Coronary artery (tissue), 2 donors: Measurements from ENCODE around the gene BAD.

Source experiments
- DNase-seq: peaks from one replicate; pipeline ENCODE4 v3.0.0-alpha.2; 2017; ENCODE audit warnings: low spot score
- H3K27ac ChIP-seq, 2 donors: fragments of 200-600 bp; sonication (generic); one replicate each; pipeline ENCODE4 v1.5.1; 2016 to 2019
- H3K4me3 ChIP-seq: fragments of 200-600 bp; sonication (generic); 2 replicates; pipeline ENCODE4 v1.5.1; 2016; ENCODE audit warnings: mild to moderate bottlenecking, moderate library complexity
- TF ChIP-seq, protein P1 (sequence below): fragments of 200-600 bp; sonication (generic); IDR thresholded peaks from one replicate; pipeline ENCODE4 v1.5.1; 2019; ENCODE audit warnings: antibody characterized with exemption

Gene BAD

GRCh38 chr11:64263021-64263946 is 21.2 kb downstream of the BAD start:
- Histone ChIP-seq H3K27ac (no peak overlapping the region), H3K4me3 (no peak overlapping the region)
- TF ChIP-seq, protein P1, sequence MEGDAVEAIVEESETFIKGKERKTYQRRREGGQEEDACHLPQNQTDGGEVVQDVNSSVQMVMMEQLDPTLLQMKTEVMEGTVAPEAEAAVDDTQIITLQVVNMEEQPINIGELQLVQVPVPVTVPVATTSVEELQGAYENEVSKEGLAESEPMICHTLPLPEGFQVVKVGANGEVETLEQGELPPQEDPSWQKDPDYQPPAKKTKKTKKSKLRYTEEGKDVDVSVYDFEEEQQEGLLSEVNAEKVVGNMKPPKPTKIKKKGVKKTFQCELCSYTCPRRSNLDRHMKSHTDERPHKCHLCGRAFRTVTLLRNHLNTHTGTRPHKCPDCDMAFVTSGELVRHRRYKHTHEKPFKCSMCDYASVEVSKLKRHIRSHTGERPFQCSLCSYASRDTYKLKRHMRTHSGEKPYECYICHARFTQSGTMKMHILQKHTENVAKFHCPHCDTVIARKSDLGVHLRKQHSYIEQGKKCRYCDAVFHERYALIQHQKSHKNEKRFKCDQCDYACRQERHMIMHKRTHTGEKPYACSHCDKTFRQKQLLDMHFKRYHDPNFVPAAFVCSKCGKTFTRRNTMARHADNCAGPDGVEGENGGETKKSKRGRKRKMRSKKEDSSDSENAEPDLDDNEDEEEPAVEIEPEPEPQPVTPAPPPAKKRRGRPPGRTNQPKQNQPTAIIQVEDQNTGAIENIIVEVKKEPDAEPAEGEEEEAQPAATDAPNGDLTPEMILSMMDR: no peak
- no peak for DNase-seq

DNA sequence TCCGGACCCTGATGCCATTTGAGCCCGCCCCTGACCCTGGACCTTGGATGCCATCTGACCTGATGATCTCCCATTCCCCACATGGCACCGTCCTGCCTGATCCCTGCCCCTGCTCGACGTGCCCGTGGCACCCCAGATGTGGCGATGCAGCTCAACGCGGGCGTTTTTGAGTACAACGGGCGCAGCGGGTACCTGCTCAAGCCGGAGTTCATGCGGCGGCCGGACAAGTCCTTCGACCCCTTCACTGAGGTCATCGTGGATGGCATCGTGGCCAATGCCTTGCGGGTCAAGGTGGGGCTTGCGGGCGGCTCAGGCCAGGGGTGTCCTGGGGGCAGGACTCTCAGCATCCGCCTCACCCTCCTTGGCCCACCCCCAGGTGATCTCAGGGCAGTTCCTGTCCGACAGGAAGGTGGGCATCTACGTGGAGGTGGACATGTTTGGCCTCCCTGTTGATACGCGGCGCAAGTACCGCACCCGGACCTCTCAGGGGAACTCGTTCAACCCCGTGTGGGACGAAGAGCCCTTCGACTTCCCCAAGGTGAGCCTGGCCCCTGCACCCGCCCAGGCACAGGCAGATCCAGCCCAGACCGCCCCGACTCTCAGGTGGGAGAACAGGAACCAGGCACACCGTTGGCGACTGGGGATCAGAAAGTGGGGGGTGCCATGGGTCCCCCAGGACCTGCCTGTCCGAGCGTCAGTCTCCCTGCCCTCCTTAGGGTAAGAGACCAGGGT is 22.0 kb downstream of the BAD start:
- DNase-seq: no peak
- no peak overlapping the region for H3K27ac ChIP-seq
- no peak overlapping the region for H3K4me3 ChIP-seq
- TF ChIP-seq, protein P1: no peak

- no peak for DNase-seq
- TF ChIP-seq, protein P1: no peak
- no peak overlapping the region for H3K4me3 ChIP-seq
- no peak overlapping the region for H3K27ac ChIP-seq
These were observed 22.8 kb downstream of the BAD start for GRCh38 chr11:64261556-64262080.

DNA sequence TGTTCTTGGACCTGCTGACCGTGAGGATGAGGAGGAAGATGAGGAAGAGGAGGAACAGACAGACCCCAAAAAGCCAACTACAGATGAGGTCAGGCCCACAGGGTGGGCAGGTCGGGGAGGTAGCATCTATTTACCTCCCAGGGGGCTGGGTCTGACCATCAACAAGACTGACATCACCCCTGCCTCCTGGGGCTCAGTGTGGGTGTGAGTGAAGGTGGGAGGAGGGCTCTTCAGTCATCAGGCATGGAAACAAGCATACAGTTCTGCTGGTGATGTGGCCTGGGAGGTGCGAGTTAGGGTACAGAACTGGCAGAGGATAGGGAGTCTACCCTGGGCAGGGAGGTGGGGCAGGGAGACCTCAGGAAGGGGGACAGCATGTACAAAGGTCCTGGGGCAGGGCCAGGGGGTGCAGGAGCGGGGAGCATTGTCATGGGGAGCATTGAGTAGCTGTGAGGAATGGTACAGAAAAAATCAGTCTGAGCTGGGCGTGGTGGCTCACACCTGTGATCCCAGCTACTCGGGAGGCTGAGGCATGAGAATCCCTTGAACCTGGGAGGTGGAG is 24.2 kb downstream of the BAD start:
- no peak for DNase-seq
- Histone ChIP-seq H3K27ac (no peak overlapping the region), H3K4me3 (no peak overlapping the region)
- TF ChIP-seq, protein P1: no peak

GRCh38 chr11:64259533-64260067 is 24.9 kb downstream of the BAD start:
- TF ChIP-seq, protein P1: no peak
- H3K4me3 ChIP-seq: no peak overlapping the region
- DNase-seq: no peak
- no peak overlapping the region for H3K27ac ChIP-seq

GRCh38 chr11:64258946-64259532 is 25.4 kb downstream of the BAD start:
- DNase-seq: no peak
- H3K27ac ChIP-seq: no peak overlapping the region
- TF ChIP-seq, protein P1: no peak
- no peak overlapping the region for H3K4me3 ChIP-seq
